SK-N-SH (cell line): ENCODE data around the gene FBXO2. TPM values are rescaled to one million over a fixed set of nuclear protein-coding genes. Genes with fewer than 3 reads are reported as not detected.
A peak's percentile ranks its signal among the peaks of the same experiment; 100 is the strongest.

Experiments used
- CTCF ChIA-PET: fragments of 300-600, 350-600 bp; formaldehyde crosslinking; extraction: SDS; loops from one replicate; lab custom pipeline; 2021; lab: Yijun Ruan, JAX
- POLR2A ChIA-PET: fragments of 350-600 bp; sonication (Branson Sonifier 250); formaldehyde crosslinking; extraction: SDS; loops from one replicate; lab custom pipeline; 2020; ENCODE audit warnings: antibody characterized with exemption, inconsistent platforms; lab: Yijun Ruan, JAX
- DNase-seq: peaks from one replicate; pipeline ENCODE4 v3.0.0; 2012
- H2AFZ ChIP-seq: fragments of 200-600 bp; sonication (generic); 2 replicates; pipeline ENCODE4 v1.8.1; 2016; ENCODE audit warnings: antibody characterized with exemption, mild to moderate bottlenecking, low read depth
- H3F3A ChIP-seq: fragments of 200-600 bp; sonication (generic); replicated peaks from 2 replicates; pipeline ENCODE3; 2016; ENCODE audit warnings: antibody characterized with exemption, mild to moderate bottlenecking; ENCODE audit not compliant: insufficient read depth
- H3K27ac ChIP-seq, 2 experiments: fragments of 200-500 bp in 1 of 2; fragments of 200-600 bp in 1 of 2; sonication (Bioruptor generic) in 1 of 2; sonication (generic), shearing (Covaris generic) in 1 of 2; 2 replicates each; pipeline versions ENCODE4 v1.5.1 to v1.6.1; 2014 to 2016; ENCODE audit warnings: low read depth in 2 of 2, inconsistent platforms in 1 of 2, low read length in 1 of 2, mild to moderate bottlenecking in 1 of 2, mixed read lengths in 1 of 2
- H3K27me3 ChIP-seq: fragments of 200-600 bp; sonication (generic), shearing (Covaris generic); 2 replicates; pipeline ENCODE4 v1.6.1; 2016; ENCODE audit warnings: mixed run types; ENCODE audit not compliant: insufficient read depth
- H3K36me3 ChIP-seq, 2 experiments: fragments of 200-500 bp in 1 of 2; fragments of 200-600 bp in 1 of 2; sonication (Bioruptor generic) in 1 of 2; sonication (generic) in 1 of 2; replicated peaks in 1 of 2; 2 replicates each; pipeline versions ENCODE3 to v1.5.1; 2014 to 2016; ENCODE audit warnings: low read length in 1 of 2, mild to moderate bottlenecking in 1 of 2; ENCODE audit not compliant: insufficient read depth in 2 of 2, control insufficient read depth in 1 of 2
- H3K4me1 ChIP-seq, 2 experiments: fragments of 200-500 bp in 1 of 2; fragments of 200-600 bp in 1 of 2; sonication (Bioruptor generic) in 1 of 2; sonication (generic), shearing (Covaris generic) in 1 of 2; 2 replicates each; pipeline versions ENCODE4 v1.5.1 to v1.6.1; 2014 to 2016; ENCODE audit warnings: low read depth in 1 of 2, low read length in 1 of 2, mixed run types in 1 of 2; ENCODE audit not compliant: insufficient read depth in 2 of 2, control insufficient read depth in 1 of 2
- H3K4me2 ChIP-seq: fragments of 200-600 bp; sonication (generic), shearing (Covaris generic); 2 replicates; pipeline ENCODE4 v1.6.1; 2017; ENCODE audit warnings: mixed run types
- H3K4me3 ChIP-seq, 2 experiments: fragments of 200-500 bp in 1 of 2; fragments of 200-600 bp in 1 of 2; sonication (Bioruptor generic) in 1 of 2; sonication (generic), shearing (Covaris generic) in 1 of 2; 2 replicates each; pipeline versions ENCODE4 v1.5.1 to v1.8.1; 2014 to 2016; ENCODE audit warnings: low read depth in 2 of 2, inconsistent platforms in 1 of 2, low read length in 1 of 2, mild to moderate bottlenecking in 1 of 2, mixed read lengths in 1 of 2, moderate library complexity in 1 of 2
- H3K79me2 ChIP-seq: fragments of 200-600 bp; sonication (generic); 2 replicates; pipeline ENCODE4 v1.8.1; 2017; ENCODE audit warnings: mild to moderate bottlenecking; ENCODE audit not compliant: insufficient read depth
- H3K9ac ChIP-seq: fragments of 200-600 bp; sonication (generic); 2 replicates; pipeline ENCODE4 v1.6.1; 2017; ENCODE audit warnings: mixed run types
- H3K9me2 ChIP-seq: fragments of 200-600 bp; sonication (generic); 2 replicates; pipeline ENCODE4 v1.6.1; 2017; ENCODE audit warnings: mixed run types
- H3K9me3 ChIP-seq: fragments of 200-600 bp; sonication (generic); 2 replicates; pipeline ENCODE4 v1.6.1; 2017; ENCODE audit warnings: mixed run types, mild to moderate bottlenecking, moderate library complexity
- H4K20me1 ChIP-seq: fragments of 200-600 bp; sonication (generic); 2 replicates; pipeline ENCODE4 v1.6.1; 2017; ENCODE audit warnings: mild to moderate bottlenecking, mixed run types; ENCODE audit not compliant: insufficient read depth
- CTCF ChIP-seq: fragments of 200-600 bp; sonication (generic); IDR thresholded peaks from 2 replicates; pipeline ENCODE4 v1.6.1; 2017; ENCODE audit warnings: antibody characterized with exemption, mild to moderate bottlenecking, moderate library complexity
- ELF1 ChIP-seq: IDR thresholded peaks from 2 replicates; pipeline ENCODE4 v1.4.0; 2012
- EP300 ChIP-seq, 2 experiments: IDR thresholded peaks; 2 replicates each; pipeline versions ENCODE4 v1.4.0 to v1.6.1; 2012; ENCODE audit warnings: borderline replicate concordance in 1 of 2, low read depth in 1 of 2, low read length in 1 of 2
- EZH2phosphoT487 ChIP-seq: fragments of 200-600 bp; sonication (generic); IDR thresholded peaks from 2 replicates; pipeline ENCODE4 v1.6.1; 2017; ENCODE audit warnings: low read depth, mixed run types, mild to moderate bottlenecking, antibody characterized with exemption, moderate library complexity, borderline replicate concordance
- GABPA ChIP-seq: IDR thresholded peaks from 2 replicates; pipeline ENCODE4 v1.4.0; 2012; ENCODE audit warnings: low read depth, mild to moderate bottlenecking
- IRF3 ChIP-seq: fragments of 150-350 bp; IDR thresholded peaks from 2 replicates; pipeline ENCODE4 v1.6.1; 2016; ENCODE audit warnings: mild to moderate bottlenecking, low read depth, low read length
- JUND ChIP-seq: IDR thresholded peaks from 2 replicates; pipeline ENCODE4 v1.4.0; 2012
- MEF2A ChIP-seq: IDR thresholded peaks from 2 replicates; pipeline ENCODE4 v1.4.0; 2012; ENCODE audit warnings: low read depth, borderline replicate concordance
- NRF1 ChIP-seq: IDR thresholded peaks from 2 replicates; pipeline ENCODE4 v1.6.1; 2012; ENCODE audit warnings: low read depth, mild to moderate bottlenecking, low read length
- PBX3 ChIP-seq: IDR thresholded peaks from 2 replicates; pipeline ENCODE4; 2012
- RAD21 ChIP-seq: IDR thresholded peaks from 2 replicates; pipeline ENCODE4 v1.6.1; 2012; ENCODE audit warnings: mild to moderate bottlenecking, low read length
- RCOR1 ChIP-seq: fragments of 150-350 bp; IDR thresholded peaks from 2 replicates; pipeline ENCODE4 v1.6.1; 2017; ENCODE audit warnings: antibody characterized with exemption, low read length
- RFX5 ChIP-seq: IDR thresholded peaks from 2 replicates; pipeline ENCODE4 v1.6.1; 2012; ENCODE audit warnings: mild to moderate bottlenecking, improper control_type of control experiment, low read length
- RXRA ChIP-seq: IDR thresholded peaks from 2 replicates; pipeline ENCODE4 v1.4.0; 2012; ENCODE audit warnings: low read depth, mild to moderate bottlenecking, borderline replicate concordance
- TCF12 ChIP-seq: IDR thresholded peaks from 2 replicates; pipeline ENCODE4 v1.4.0; 2012
- USF1 ChIP-seq: IDR thresholded peaks from 2 replicates; pipeline ENCODE4 v1.4.0; 2012; ENCODE audit warnings: low read depth, borderline replicate concordance
- WGBS: methylation state at CpG from one replicate; pipeline ENCODE4 v1.1.6; 2017; ENCODE audit warnings: low lambda C conversion rate; 5-methylcytosine and 5-hydroxymethylcytosine counted together
- polyA plus RNA-seq, 3 experiments: library from polyadenylated mRNA; depleted of rRNA; stranded (reverse); fragments of >200 nt; gene quantifications; 2 replicates each; pipeline ENCODE4 v1.2.3, GENCODE V29; 2012
- TF ChIP-seq, protein P1 (sequence below): IDR thresholded peaks from 2 replicates; pipeline ENCODE4 v1.4.0; 2012; ENCODE audit warnings: low read depth
- TF ChIP-seq, protein P2 (sequence below): IDR thresholded peaks from 2 replicates; pipeline ENCODE4 v1.4.0; 2012; ENCODE audit warnings: low read depth, borderline replicate concordance

FBXO2 gene
- polyA plus RNA-seq, 1 of the 3 experiments (the other 2 are of a cell fraction): 21.7 TPM

DNA sequence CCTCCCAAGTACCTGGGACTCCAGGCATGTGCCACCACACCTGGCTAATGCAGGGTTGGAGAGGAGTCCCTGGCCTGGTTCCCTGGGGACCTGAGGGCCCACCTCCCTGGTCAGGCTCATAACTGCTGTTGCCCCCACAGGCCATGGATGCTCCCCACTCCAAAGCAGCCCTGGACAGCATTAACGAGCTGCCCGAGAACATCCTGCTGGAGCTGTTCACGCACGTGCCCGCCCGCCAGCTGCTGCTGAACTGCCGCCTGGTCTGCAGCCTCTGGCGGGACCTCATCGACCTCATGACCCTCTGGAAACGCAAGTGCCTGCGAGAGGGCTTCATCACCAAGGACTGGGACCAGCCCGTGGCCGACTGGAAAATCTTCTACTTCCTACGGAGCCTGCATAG is 14.3 kb upstream of the FBXO2 start:
- H3K27ac ChIP-seq: no peak overlapping the region
- TF ChIP-seq GABPA (no peak), MEF2A (no peak), PBX3 (no peak), RXRA (no peak), USF1 (no peak), TCF12 (no peak), RCOR1 (no peak), JUND (no peak)
- TF ChIP-seq, protein P1, sequence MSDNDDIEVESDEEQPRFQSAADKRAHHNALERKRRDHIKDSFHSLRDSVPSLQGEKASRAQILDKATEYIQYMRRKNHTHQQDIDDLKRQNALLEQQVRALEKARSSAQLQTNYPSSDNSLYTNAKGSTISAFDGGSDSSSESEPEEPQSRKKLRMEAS: no peak
- no peaks in the 10 kb centered on the region for H3K9me3 ChIP-seq
- ChIA-PET CTCF (no interaction called here), POLR2A (no interaction called here)
- no peak overlapping the region for H2AFZ ChIP-seq
- no peak for DNase-seq
- 100% methylated on average over 3 of the region's 14 CpGs for WGBS
- no peak overlapping the region for H3K4me2 ChIP-seq
- H3K79me2 ChIP-seq: no peaks in the 10 kb centered on the region
- no peak overlapping the region for H3K4me3 ChIP-seq
- H4K20me1 ChIP-seq: no peaks in the 10 kb centered on the region
- H3K9me2 ChIP-seq: no peaks in the 10 kb centered on the region
- H3F3A ChIP-seq: peaks cover 3% of the 10 kb centered on the region
- H3K9ac ChIP-seq: no peak overlapping the region
- peaks cover 0 to 8% of the 10 kb centered on the region in 2 experiments for H3K36me3 ChIP-seq
- no peaks in the 10 kb centered on the region for H3K27me3 ChIP-seq
- no peaks in the 10 kb centered on the region; a peak in 1 of 4 replicates for H3K4me1 ChIP-seq

GRCh38 chr1:11664336-11665065 is 10.3 kb upstream of the FBXO2 start:
- CTCF ChIA-PET: interaction anchor here (0.9 to 8.5 kb wide), 30 partner anchors 10 to 626 kb away, joined by 3 to 120 read pairs (median 6); partner anchors contain the start of genes AGTRAP, FBXO2 and FBXO44
- POLR2A ChIA-PET: interaction anchor here (0.8 to 2.2 kb wide), 5 partner anchors 8 to 148 kb away, joined by 3 to 8 read pairs (median 5); partner anchors contain the start of gene FBXO2
- H3K27ac ChIP-seq: no peak overlapping the region
- no peaks in the 10 kb centered on the region; a peak in 1 of 4 replicates for H3K4me1 ChIP-seq
- H3K79me2 ChIP-seq: no peaks in the 10 kb centered on the region
- no peaks in the 10 kb centered on the region for H3K9me3 ChIP-seq
- peak overlapping the region; percentile 78 for H3K4me2 ChIP-seq
- TF ChIP-seq NRF1 (no peak), RAD21 (no peak), IRF3 (no peak), CTCF (no peak), RXRA (no peak), EP300 (IDR thresholded peaks at IDR 0.05; ENCODE audit: borderline replicate concordance in 1 of 2, low read depth in 1 of 2, low read length in 1 of 2) (no peak), EZH2phosphoT487 (no peak), PBX3 (no peak), RFX5 (no peak), ELF1 (no peak)
- TF ChIP-seq, protein P2, sequence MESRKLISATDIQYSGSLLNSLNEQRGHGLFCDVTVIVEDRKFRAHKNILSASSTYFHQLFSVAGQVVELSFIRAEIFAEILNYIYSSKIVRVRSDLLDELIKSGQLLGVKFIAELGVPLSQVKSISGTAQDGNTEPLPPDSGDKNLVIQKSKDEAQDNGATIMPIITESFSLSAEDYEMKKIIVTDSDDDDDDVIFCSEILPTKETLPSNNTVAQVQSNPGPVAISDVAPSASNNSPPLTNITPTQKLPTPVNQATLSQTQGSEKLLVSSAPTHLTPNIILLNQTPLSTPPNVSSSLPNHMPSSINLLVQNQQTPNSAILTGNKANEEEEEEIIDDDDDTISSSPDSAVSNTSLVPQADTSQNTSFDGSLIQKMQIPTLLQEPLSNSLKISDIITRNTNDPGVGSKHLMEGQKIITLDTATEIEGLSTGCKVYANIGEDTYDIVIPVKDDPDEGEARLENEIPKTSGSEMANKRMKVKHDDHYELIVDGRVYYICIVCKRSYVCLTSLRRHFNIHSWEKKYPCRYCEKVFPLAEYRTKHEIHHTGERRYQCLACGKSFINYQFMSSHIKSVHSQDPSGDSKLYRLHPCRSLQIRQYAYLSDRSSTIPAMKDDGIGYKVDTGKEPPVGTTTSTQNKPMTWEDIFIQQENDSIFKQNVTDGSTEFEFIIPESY: no peak
- TF ChIP-seq, protein P1: no peak
- H4K20me1 ChIP-seq: no peaks in the 10 kb centered on the region
- H3K36me3 ChIP-seq: peaks cover 0 to 5% of the 10 kb centered on the region in 2 experiments
- no peak for DNase-seq
- H3K9me2 ChIP-seq: no peaks in the 10 kb centered on the region
- peak overlapping the region; percentile 51; the same call in 1 of the 2 replicates for H2AFZ ChIP-seq
- peaks cover 3% of the 10 kb centered on the region for H3F3A ChIP-seq
- 0 out of 2 replicates have a peak overlapping the region, but pooled peaks have one; percentile 28 for H3K9ac ChIP-seq
- no peaks in the 10 kb centered on the region for H3K27me3 ChIP-seq
- H3K4me3 ChIP-seq: peak overlapping the region; percentile 43 to 44; a peak in 3 of 4 replicates
- 15% methylated on average over 24 of the region's 66 CpGs for WGBS
